ENCODE data around the gene TPM3.
A peak's percentile ranks its signal among the peaks of the same experiment; 100 is the strongest.
"Not testable (repeated sequence)": the region's sequence is repeated elsewhere in the genome, so short reads cannot be mapped to it uniquely, and the experiment has no call there.

Gene TPM3

GRCh38 chr1:154191990-154192461 lies at the start of gene TPM3:
Gene TPM3, minus strand, starts transcription at chr1:154192100. Its CDS starts 82 bp downstream, at chr1:154192018.
- DNase-seq (ENCODE audit: low read depth in 2 of 2): no peak

GRCh38 chr1:154240294-154240833 lies 48.5 kb upstream of the TPM3 start:
- DNase-seq (ENCODE audit: low read depth in 2 of 2): no peak

GRCh38 chr1:154239491-154239890 lies 47.6 kb upstream of the TPM3 start:
- no peak for DNase-seq (ENCODE audit: low read depth in 2 of 2)

GRCh38 chr1:154237880-154238506 lies 46.1 kb upstream of the TPM3 start:
- no peak for DNase-seq (ENCODE audit: low read depth in 2 of 2)

- no peak for DNase-seq (ENCODE audit: low read depth in 2 of 2)
Observed at GRCh38 chr1:154237435-154237834, 45.5 kb upstream of the TPM3 start.

GRCh38 chr1:154236855-154237254 lies 45.0 kb upstream of the TPM3 start:
- DNase-seq (ENCODE audit: low read depth in 2 of 2): no peak

- not testable (repeated sequence) for DNase-seq (ENCODE audit: low read depth in 2 of 2)
Observed at GRCh38 chr1:154233127-154233526, 41.2 kb upstream of the TPM3 start.

GRCh38 chr1:154231112-154231511 lies 39.2 kb upstream of the TPM3 start:
- DNase-seq (ENCODE audit: low read depth in 2 of 2): not testable (repeated sequence)

- no peak for DNase-seq (ENCODE audit: low read depth in 2 of 2)
Observed at GRCh38 chr1:154225370-154225769, 33.5 kb upstream of the TPM3 start.

GRCh38 chr1:154223621-154224020 lies 31.7 kb upstream of the TPM3 start:
- DNase-seq (ENCODE audit: low read depth in 2 of 2): no peak

- no peak for DNase-seq (ENCODE audit: low read depth in 2 of 2)
Observed at GRCh38 chr1:154222918-154223317, 31.0 kb upstream of the TPM3 start.

- DNase-seq (ENCODE audit: low read depth in 2 of 2): no peak
Observed at GRCh38 chr1:154222518-154222917, 30.6 kb upstream of the TPM3 start.

GRCh38 chr1:154221278-154222001 lies 29.5 kb upstream of the TPM3 start:
- DNase-seq (ENCODE audit: low read depth in 2 of 2): peak; percentile 52

GRCh38 chr1:154220970-154221277 lies 29.0 kb upstream of the TPM3 start:
- DNase-seq (ENCODE audit: low read depth in 2 of 2): no peak

- peak; percentile 99 for DNase-seq (ENCODE audit: low read depth in 2 of 2)
Observed at GRCh38 chr1:154220071-154220969, 28.4 kb upstream of the TPM3 start, which contains the start of gene UBAP2L. Gene UBAP2L, plus strand, starts transcription at chr1:154220955. Its CDS starts 4,169 bp downstream, at chr1:154225124.

GRCh38 chr1:154219541-154219940 lies 27.6 kb upstream of the TPM3 start:
- DNase-seq (ENCODE audit: low read depth in 2 of 2): no peak

GRCh38 chr1:154218545-154218944 lies 26.6 kb upstream of the TPM3 start:
- no peak for DNase-seq (ENCODE audit: low read depth in 2 of 2)

GRCh38 chr1:154213274-154213673 lies 21.4 kb upstream of the TPM3 start:
- no peak for DNase-seq (ENCODE audit: low read depth in 2 of 2)

- no peak for DNase-seq (ENCODE audit: low read depth in 2 of 2)
Observed at GRCh38 chr1:154212083-154212482, 20.2 kb upstream of the TPM3 start.

GRCh38 chr1:154208677-154209388 lies 16.9 kb upstream of the TPM3 start:
- DNase-seq (ENCODE audit: low read depth in 2 of 2): no peak

GRCh38 chr1:154207262-154207661 lies 15.4 kb upstream of the TPM3 start:
- DNase-seq (ENCODE audit: low read depth in 2 of 2): no peak
